ENCODE results near the gene ARAP1. TPM values are rescaled to one million over a fixed set of nuclear protein-coding genes. Genes with fewer than 3 reads are reported as not detected.
A peak's percentile ranks its signal among the peaks of the same experiment; 100 is the strongest.

The ARAP1 gene
- total RNA-seq, 1 donor from 2014 or later: 49.5 TPM

GRCh38 chr11:72673284-72673942 lies 78.8 kb downstream of the ARAP1 start:
- no peak for TF ChIP-seq CTCF (IDR thresholded peaks at IDR 0.05; ENCODE audit: insufficient read depth, low read length, severe bottlenecking)
- Histone ChIP-seq H3K36me3 (ENCODE audit: control insufficient read depth, insufficient read depth, low read length) (no peaks in the 10 kb centered on the region), H3K4me3 (ENCODE audit: low read depth, low read length) (no peak overlapping the region), H3K27me3 (ENCODE audit: control insufficient read depth, insufficient read depth, low read length) (peaks cover 27% of the 10 kb centered on the region)
- FAIRE-seq (no peak), DNase-seq (ENCODE audit: low read depth) (no peak)

- DNase-seq (ENCODE audit: low read depth) (no peak), FAIRE-seq (no peak)
- H3K27me3 ChIP-seq (ENCODE audit: control insufficient read depth, insufficient read depth, low read length): peaks cover 27% of the 10 kb centered on the region
- no peaks in the 10 kb centered on the region for H3K36me3 ChIP-seq (ENCODE audit: control insufficient read depth, insufficient read depth, low read length)
- no peak overlapping the region for H3K4me3 ChIP-seq (ENCODE audit: low read depth, low read length)
- no peak for TF ChIP-seq CTCF (IDR thresholded peaks at IDR 0.05; ENCODE audit: insufficient read depth, low read length, severe bottlenecking)
These were observed 79.5 kb downstream of the ARAP1 start for GRCh38 chr11:72672597-72673238.

GRCh38 chr11:72671152-72672099 lies 80.8 kb downstream of the ARAP1 start:
- no peak overlapping the region for H3K4me3 ChIP-seq (ENCODE audit: low read depth, low read length)
- H3K27me3 ChIP-seq (ENCODE audit: control insufficient read depth, insufficient read depth, low read length): peaks cover 23% of the 10 kb centered on the region
- DNase-seq (ENCODE audit: low read depth) (no peak), FAIRE-seq (no peak)
- H3K36me3 ChIP-seq (ENCODE audit: control insufficient read depth, insufficient read depth, low read length): no peaks in the 10 kb centered on the region
- TF ChIP-seq CTCF (IDR thresholded peaks at IDR 0.05; ENCODE audit: insufficient read depth, low read length, severe bottlenecking): no peak

- peaks cover 16% of the 10 kb centered on the region for H3K27me3 ChIP-seq (ENCODE audit: control insufficient read depth, insufficient read depth, low read length)
- TF ChIP-seq CTCF (IDR thresholded peaks at IDR 0.05; ENCODE audit: insufficient read depth, low read length, severe bottlenecking): no peak
- DNase-seq (ENCODE audit: low read depth): no peak
- FAIRE-seq: peak; percentile 75
- no peaks in the 10 kb centered on the region for H3K36me3 ChIP-seq (ENCODE audit: control insufficient read depth, insufficient read depth, low read length)
- H3K4me3 ChIP-seq (ENCODE audit: low read depth, low read length): no peak overlapping the region
These were observed 82.2 kb downstream of the ARAP1 start for GRCh38 chr11:72670041-72670440.

- H3K36me3 ChIP-seq (ENCODE audit: control insufficient read depth, insufficient read depth, low read length): no peaks in the 10 kb centered on the region
- DNase-seq (ENCODE audit: low read depth): no peak
- no peak for FAIRE-seq
- H3K4me3 ChIP-seq (ENCODE audit: low read depth, low read length): no peak overlapping the region
- TF ChIP-seq CTCF (IDR thresholded peaks at IDR 0.05; ENCODE audit: insufficient read depth, low read length, severe bottlenecking): no peak
- peaks cover 12% of the 10 kb centered on the region for H3K27me3 ChIP-seq (ENCODE audit: control insufficient read depth, insufficient read depth, low read length)
These were observed 82.7 kb downstream of the ARAP1 start for GRCh38 chr11:72669527-72669926.

Measured in bronchial epithelial cell (primary cell).